Activated gamma-delta T cell treated with Interleukin-2 at 50 U/mL for 16 hours (primary cell): Measurements from ENCODE around the gene ARFGAP1.
"Not testable (repeated sequence)": the region's sequence is repeated elsewhere in the genome, so short reads cannot be mapped to it uniquely, and the experiment has no call there.

Experiments used
- DNase-seq: peaks from one replicate; pipeline ENCODE4 v3.0.0-alpha.2; 2020

Gene ARFGAP1

DNA sequence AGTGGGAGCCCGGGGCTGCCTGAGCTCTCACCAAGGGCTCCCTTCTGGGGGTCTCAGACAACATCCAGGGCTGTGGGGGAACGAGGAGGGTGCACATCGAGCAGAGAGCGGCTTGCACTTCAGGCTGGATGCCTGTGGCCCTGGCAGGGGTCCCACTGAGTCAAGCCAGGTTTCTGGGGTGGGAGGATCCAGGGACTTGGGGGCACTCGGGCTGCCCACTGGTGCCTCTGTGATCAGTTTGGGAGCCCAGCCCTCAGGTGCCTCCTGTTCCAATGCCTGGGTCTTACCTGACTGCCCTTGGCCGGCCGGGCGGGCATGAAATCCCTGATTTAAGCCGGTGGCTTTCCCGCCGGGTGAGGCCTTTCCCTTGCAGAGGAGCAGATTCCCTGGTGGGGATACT is 20.8 kb downstream of the ARFGAP1 start:
- no peak for DNase-seq

DNA sequence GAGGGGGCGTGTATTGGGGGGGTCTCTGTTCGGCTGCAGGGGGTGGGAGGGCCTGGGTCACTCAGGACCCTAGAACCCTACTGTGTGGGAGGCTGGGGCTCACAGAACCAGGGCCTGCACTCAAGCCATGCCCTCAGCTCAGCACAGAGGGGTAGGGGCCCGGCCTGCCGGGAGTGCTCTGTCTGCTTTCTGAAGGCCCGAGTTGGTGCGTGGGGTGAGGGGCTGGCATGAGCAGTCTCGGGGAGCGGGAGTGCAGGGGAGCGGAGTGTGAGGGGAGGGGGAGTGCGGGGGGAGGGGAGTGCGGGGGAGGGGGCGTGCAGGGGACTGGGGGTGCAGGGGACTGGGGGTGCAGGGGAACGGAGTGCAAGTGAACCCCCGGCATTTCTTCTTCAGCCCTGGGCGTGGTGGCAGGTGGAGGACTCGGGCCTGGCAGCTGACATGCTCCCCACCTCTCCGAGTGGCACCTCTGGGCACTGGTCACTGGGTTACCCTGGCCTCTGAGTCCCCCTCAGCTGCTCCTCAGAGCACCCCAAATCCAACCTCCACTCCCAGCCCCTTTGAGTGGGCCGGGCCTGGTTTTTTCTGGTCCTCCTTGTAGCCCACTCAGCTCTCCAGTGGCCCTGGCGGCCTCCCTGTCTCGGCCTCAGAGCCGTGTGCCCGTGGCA is 21.4 kb downstream of the ARFGAP1 start:
- no peak for DNase-seq

DNA sequence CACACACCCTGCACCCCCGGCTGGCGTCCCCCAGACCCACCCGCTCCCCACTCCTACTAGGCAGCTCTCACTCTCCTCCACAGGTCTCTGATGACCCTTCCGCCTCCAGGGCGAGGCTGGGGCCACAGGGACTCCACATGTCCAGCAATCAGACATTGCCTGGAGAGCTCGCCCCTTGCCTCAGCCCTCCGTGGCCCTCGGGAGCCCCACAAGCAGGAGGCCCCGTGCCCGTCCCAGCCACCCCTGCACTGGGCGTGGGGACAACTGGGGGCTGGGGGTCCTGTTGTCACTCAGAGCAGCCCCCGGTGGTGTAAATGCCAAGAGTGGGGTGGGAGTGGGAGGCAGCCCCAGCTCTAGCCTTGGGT is 21.9 kb downstream of the ARFGAP1 start:
- no peak for DNase-seq

DNA sequence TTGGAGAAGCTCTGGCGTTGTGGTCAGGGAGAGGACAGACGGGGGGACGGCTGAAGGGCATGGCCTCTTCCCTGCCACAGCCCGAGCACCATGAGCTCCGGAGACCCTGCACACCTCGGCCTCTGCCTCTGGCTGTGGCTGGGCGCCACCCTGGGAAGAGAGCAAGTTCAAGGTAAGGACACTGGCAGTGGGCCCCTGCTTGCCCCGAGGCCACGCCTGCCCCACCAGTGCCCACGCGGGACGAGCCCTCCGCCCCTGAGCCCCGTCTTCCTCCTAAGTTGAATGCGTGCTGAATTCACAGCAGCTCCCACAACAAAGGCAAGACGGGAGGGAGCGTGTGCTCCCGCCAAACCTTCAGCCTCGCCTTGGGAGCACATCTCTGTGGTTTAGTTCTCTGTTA is 22.4 kb downstream of the ARFGAP1 start:
- DNase-seq, result no peak

DNA sequence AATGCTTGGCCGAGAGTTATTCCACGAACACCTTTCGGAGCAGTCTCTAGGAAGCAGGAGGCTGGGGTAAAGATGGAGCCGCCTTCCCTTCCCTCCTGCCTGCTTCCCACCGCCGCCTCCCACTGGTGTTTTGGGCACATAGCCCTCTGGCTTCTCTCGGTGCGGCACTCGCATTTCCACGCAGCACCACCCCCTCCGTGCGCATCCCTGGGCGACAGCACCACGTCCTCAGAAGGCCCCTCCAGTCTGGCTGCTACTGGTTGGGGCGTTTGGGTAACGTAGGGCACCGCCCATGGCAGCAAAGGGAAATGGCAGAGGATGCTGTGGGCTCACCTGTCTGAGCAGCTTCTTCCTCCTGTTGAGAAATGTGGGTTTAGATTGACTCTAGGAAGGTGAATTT is 22.8 kb downstream of the ARFGAP1 start:
- DNase-seq, result no peak

DNA sequence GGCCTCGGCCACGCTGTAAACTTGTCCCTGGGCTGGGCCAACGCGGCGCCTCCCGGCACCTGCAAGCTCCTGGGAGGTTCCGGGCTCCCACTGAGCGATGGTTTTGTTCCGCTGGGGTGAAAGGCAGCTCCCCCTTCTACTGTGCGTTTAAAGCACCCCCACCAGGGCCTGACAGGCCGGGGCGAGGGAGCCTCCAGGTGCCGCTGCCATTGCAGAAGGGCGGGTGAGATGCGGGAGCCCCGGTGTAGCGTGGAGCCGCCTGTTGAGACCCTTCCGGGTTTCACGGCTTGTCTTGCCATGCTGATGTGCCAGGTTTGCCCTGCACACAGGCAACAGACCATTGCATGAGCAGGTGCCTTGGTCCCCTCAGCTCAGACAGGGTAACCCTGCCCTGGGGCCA is 23.2 kb downstream of the ARFGAP1 start:
- DNase-seq, result no peak

DNA sequence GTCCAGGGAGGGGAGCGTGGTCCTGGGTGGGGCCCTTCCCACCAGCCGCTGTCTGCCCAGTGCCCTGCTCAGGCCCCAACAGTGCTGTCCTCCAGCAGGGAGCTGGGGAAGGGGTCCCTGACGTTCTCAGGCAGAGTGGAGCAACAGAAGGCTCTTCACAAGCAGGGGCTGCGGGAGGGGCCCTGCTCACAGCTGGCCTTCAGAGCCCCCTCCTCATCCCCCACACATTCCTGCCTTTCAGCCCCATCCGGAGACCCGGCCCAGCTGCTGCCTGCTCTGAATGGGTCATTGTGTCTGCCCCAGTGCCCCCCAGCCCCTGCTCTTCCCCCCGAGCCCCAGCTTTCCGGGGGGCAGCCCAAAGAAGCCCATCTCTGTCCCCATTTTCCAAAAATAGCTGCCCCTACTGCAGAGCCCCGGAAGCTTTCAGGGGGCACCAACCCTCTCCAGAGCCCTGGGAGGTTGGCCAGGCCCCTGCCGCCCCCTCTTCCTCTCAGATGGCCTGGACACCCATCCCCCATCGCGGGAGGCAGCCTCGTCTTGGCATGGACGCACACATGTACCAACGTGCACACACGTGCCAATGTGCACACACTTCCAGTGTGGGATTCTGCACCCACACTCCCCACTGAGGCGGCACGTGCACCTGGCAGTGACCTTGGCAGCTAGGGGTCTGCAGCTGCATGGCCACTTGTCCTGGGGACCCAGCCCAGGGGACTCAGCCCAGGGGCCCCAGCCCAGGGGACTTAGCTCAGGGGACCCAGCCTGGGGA is 24.1 kb downstream of the ARFGAP1 start:
- no peak for DNase-seq

DNA sequence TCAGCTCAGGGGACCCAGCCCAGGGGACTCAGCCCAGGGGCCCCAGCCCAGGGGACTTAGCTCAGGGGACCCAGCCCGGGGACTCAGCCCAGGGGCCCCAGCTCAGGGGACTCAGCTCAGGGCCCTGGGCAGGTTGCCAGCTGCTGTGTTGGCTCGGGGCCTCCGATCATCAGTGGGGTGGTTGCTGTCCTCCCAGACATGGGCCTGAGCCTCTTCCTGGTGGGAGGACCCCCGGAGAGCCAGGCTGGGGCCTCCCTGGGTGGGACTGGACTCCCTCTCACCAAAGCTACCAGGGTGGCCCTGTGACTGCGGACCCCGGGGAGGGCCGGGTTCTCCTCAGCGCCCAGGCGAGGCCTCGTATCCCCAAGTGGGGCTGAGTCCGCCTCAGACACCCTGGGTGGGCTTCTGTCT is 24.8 kb downstream of the ARFGAP1 start:
- DNase-seq, result no peak

DNA sequence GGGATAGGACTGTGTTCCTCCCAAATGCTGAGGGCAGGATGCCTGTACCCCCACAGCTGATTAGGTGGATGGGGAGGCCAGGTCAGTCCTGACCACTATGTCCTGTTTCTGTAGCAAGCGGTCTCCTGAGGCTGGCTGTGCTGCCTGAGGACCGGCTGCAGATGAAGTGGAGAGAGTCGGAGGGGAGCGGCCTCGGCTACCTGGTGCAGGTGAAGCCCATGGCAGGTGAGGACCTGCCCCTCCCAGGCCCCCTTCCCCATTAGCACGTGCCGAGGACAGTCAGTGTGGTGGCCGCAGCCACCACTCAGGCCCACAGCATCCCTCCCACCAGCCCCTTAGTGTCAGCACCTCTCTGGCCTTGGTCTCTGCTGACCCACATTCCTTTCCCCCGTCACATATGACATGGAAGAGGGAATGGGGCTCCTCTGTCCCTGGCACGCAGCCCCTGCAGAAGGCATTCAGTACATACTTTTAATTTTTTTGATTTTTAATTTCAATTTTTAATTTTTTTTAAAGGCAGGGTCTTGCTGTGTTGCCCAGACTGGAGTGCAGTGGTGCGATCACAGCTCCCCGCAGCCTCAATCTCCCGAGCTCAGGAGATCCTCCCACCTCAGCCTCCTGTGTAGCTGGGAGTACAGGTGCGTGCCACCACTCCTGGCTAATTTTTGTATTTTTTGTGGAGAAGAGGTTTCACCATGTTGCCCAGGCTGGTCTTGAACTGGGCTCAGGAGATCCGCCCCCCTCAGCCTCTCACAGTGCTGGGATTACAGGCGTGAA is 25.4 kb downstream of the ARFGAP1 start:
- DNase-seq, result no peak

DNA sequence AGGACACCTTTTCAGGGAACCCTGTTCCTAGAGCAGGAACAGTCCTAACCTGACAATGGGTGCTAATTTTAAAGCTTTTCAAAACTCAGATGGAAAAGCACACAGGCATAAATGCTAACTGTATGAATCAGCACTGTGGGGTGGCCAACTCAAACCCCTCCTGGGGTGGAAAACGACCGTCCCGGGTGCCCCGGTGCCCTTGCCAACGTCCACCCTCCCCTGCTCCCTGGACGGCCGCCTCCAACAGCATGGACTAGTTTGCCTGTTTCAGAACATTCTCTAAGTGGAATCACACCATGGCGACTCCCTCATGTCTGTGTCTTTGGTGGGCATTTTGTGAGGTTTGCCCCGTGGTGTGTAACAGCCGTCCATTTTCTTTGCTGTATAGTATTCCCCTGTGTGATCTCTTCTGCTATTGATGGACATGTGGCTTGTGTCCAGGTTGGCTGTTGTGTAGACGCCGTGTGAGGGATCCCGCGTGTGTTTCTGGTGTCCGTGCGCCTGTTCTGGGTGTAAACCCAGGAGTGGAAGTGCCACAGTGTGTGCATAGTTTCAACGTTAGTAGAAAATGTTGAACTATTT is 26.2 kb downstream of the ARFGAP1 start:
- no peak for DNase-seq

DNA sequence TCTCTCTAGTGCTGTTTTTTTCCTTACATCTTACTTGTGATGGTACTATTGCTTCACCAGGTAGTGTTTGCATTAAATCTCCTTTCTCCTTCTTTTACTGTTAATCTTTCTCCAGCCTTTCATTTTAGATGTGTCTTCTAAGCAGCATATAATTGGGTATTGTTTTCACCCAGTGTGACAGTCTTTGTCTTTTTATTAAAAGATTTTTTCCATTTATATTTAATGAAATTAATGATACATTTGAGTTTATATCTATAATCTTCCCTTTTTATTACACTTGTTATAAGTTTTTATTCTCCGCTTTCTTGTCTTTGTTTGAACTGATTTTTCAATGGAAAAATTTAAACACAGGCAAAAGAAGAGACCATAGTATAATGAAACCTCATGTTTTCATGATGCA is 29.1 kb downstream of the ARFGAP1 start:
- no peak for DNase-seq

DNA sequence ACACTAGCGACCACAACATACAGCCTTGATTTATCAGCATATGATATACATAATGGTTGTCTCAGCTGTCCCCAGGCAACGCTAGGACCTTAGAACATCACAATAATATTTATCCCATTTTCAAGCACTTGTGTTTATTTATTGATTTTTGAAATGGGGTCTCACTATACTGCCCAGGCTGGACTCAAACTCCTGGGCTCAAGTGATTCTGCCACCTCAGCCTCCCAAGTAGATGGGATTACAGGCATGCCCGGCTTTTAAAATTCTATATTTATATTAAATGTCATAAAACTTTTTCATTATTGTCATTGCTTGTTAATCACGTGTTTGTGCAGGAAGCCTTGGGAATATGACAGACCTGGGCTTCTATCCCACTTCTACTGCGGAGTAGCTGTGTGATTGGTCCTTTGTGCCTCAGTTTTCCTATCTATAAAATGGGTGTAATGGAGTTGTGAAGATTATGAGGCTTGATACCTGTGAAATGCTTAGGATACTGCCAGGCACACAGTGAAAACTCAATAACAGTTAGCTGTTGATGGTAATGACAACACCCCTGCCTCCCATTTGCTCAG is 30.6 kb downstream of the ARFGAP1 start:
- DNase-seq, result no peak

DNA sequence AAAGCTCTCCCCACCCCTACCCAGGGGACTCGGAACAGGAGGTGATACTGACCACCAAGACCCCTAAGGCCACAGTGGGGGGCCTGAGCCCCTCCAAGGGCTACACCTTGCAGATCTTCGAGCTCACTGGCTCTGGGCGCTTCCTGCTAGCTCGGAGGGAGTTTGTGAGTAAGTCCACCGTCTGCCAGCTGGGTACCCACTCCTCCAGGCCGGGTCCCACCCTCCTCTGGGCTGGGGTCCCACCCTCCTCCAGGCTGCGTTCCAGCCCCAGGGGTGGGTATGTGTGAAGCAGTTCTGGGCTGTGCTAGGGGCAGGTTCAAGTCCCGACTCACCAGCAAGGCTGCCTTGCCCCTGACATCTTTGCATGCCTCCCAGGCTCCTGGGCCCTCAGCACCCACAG is 32.8 kb downstream of the ARFGAP1 start:
- DNase-seq, result no peak

DNA sequence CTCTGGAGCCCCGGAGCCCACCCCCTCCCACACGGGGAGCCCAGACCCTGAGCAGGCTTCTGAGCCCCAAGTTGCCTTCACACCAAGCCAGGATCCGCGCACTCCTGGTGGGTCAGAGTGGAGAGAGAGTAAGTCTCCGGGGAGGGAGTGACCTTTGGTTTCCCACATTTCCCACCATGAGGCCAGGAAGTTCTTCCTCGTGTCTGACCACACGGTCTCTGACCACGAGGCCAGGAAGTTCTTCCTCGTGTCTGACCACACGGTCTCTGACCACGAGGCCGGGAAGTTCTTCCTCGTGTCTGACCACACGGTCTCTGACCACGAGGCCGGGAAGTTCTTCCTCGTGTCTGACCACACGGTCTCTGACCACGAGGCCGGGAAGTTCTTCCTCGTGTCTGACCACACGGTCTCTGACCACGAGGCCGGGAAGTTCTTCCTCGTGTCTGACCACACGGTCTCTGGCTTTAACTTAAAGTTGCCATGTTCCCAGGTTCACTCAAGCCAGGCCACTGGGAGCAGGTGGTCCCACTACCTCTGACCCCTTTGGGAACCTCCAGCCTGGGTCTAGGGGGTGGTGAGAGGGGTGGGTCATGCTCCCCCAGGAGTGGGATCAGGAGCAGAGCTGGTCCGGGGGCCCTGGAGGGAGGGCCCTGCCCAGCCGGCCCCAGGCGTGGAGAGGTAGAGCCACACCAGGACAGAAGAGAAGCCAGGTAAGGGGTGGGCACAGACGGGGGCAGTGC is 33.5 kb downstream of the ARFGAP1 start:
- DNase-seq, result not testable (repeated sequence)

DNA sequence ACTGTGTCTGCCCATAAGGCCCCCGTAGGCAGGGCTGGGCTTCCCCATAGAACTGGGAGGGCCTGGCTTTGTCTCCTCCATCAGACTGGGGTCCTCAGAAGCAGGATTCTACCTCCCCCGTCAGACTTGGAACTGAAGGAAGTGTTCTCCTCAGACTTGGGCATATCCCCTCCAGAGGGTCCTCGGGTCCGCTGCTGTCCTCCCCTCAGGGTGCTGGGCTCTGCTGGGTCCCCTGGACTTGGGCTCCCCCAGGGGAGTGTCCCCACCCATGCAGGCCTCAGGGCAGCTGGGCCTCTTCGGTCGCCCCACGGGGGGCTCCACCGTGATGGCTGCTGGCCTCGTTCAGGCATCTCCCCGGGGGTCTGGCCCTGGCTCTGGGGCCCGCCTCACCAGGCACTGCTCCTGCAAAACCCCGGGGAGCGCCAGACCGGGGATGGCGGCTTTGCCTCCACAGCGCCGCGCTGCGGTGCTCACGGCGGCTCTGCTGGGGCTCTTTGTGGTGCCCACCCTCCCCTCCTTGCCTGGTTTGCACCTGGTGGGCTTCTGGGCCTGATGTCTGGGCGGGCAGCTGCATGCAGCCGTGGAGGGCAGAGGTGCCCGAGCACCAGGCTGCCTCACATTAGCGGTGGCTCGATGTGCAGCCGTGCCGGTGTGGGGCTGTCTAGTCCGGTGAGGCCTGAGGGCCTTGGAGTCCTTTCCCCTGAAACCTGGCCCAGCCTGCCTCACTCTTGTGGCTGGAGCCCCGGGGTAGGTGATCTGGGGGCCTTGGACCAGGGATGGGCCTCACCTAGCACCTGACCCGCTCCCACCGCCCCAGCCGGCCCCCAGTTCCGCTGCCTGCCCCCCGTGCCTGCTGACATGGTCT is 34.3 kb downstream of the ARFGAP1 start:
- no peak for DNase-seq

DNA sequence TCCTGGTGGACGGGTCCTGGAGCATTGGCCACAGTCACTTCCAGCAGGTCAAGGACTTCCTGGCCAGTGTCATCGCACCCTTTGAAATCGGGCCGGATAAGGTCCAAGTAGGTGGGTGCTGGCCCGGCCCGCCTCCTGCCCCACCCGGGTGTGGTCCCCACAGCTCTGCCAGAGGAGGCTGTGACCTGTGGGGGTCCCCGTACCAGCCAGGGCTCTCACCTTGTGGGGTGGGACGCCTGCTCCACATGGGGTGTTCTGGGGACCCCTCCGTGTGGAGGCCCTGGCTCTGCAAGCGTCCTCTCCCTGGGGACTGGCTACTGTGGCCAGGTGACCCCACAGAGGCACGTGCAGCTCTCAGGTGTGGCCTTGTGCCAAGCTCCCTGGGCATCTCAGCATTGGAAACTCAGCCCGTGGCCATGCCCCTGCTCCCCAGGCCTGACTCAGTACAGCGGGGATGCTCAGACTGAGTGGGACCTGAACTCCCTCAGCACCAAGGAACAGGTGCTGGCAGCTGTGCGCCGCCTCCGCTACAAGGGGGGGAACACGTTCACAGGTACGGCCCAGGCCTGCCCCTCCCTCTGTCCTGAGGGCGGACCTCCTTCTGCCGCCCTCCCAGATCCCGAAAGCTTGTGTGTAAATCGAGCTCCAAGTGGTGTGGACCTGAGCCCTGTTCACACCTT is 35.1 kb downstream of the ARFGAP1 start:
- DNase-seq, result no peak

DNA sequence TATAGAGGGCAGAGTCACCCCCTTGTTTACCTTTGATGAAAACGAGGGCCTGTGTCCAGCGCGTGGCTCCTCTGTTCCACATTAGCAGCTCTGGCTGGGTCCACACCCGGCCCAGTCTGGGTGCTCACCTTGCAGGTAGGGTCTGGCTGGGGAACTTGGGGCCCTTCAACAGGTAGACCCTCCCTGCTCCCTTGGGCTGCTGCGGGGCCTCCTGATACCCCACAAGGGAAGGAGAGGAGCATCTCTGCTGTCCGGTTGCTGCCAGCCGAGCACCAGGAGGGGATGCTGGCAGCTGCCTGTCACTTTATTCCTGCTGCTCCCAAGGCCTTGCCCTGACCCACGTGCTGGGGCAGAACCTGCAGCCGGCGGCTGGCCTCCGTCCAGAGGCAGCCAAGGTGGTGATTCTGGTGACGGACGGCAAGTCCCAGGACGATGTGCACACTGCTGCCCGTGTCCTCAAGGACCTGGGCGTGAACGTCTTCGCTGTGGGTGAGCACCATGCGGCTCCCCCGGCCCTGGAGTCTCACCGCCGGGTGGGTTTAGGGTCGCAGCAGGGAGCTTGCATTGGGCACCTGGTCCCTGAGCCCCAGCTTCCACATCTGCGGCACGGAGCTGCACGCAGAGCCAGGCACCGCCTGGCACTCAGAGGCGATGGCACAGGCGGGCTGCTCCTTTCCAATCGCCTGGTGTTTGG is 35.8 kb downstream of the ARFGAP1 start:
- DNase-seq, result no peak

DNA sequence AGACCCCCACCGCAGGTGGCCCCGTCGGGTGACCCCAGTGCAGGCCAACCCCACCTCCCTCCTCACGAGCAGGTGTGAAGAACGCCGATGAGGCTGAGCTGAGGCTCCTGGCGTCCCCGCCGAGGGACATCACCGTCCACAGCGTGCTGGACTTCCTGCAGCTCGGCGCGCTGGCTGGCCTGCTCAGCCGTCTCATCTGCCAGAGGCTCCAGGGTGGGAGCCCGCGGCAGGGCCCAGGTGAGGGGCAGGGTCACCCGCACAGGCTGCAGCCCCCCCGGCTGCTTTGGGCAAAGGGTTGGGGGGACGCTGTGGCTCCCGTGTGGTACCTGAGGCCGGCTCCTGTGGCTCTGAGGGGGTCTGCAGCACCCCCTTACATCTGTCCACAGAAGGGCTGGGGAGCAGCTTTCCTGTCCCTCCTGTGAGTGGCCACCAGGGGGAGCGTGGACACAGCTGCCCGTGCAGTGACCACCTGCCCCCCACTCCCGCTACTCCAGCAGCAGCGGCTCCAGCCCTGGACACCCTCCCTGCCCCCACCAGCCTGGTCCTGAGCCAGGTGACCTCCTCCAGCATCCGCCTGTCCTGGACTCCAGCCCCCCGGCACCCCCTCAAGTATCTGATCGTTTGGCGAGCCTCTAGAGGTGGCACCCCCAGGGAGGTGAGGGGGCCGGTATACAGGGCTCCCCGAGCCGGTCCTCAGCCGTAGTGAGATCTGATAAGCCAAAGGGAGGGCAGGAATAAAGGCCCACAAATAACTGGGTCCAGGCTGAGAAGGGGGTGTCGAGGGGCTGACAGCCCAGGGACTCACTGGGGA is 36.9 kb downstream of the ARFGAP1 start:
- no peak for DNase-seq

DNA sequence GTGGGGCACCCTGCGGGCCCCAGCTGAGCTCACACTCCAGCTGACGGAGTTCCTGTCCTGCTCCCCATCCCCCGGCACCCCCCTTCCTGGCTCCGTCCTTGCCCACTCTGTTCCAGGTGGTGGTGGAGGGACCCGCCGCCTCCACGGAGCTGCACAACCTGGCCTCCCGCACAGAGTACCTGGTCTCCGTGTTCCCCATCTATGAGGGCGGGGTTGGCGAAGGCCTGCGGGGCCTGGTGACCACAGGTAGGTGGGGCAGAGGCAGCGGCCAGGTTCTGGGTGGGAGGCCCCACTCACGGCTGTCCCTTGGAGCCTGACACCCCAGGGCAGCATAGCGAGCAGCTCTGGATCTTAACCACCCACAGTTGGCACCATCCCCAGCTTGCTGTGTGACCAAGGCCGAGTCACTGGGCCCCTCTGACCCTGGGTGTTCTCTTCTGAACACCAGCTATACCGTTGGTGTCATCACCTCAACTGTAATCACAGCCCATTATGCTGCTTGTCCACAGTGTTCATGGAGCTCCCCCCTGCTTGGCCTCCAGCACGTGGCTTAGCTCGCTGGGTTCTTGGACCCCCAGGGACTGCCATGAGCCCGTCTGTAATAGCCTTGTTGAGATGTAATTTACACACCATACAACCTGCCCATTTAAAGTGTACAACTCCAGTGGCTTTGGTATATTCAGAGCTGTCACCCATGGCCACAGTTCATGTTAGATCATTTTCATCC is 37.8 kb downstream of the ARFGAP1 start:
- no peak for DNase-seq
